GM12801 (cell line): ENCODE measurements around the gene FAM124A.

ENCODE experiments used
- CTCF ChIP-seq: IDR thresholded peaks from one replicate; pipeline ENCODE4 v1.5.1; 2011; ENCODE audit warnings: control low read depth; ENCODE audit not compliant: insufficient read length; ENCODE audit errors: extremely low read depth

FAM124A gene

GRCh38 chr13:51202477-51203046 is 19.6 kb upstream of the FAM124A start:
- TF ChIP-seq CTCF, result no peak

- TF ChIP-seq CTCF, result no peak
These were observed 15.6 kb upstream of the FAM124A start for GRCh38 chr13:51206584-51206983.

GRCh38 chr13:51207881-51208280 is 14.3 kb upstream of the FAM124A start:
- no peak for TF ChIP-seq CTCF

- no peak for TF ChIP-seq CTCF
These were observed 13.5 kb upstream of the FAM124A start for GRCh38 chr13:51208716-51209115.

- TF ChIP-seq CTCF, result no peak
These were observed 10.3 kb upstream of the FAM124A start for GRCh38 chr13:51211910-51212309.

GRCh38 chr13:51212758-51213157 is 9.4 kb upstream of the FAM124A start:
- TF ChIP-seq CTCF, result no peak

GRCh38 chr13:51213173-51213728 is 8.9 kb upstream of the FAM124A start:
- TF ChIP-seq CTCF, result no peak

GRCh38 chr13:51218626-51219025 is 3.6 kb upstream of the FAM124A start:
- no peak for TF ChIP-seq CTCF
